Measurements from ENCODE around the gene PLD4.
"Not testable (repeated sequence)": the region's sequence is repeated elsewhere in the genome, so short reads cannot be mapped to it uniquely, and the experiment has no call there.

The PLD4 gene

GRCh38 chr14:104947201-104947600 lies 22.5 kb downstream of the PLD4 start:
- DNase-seq; in situ Hi-C loops (cut with MboI; ENCODE audit: low pct_unique_long_range_greater_than_20kb, low sequenced_read_pairs): not testable (repeated sequence)

- in situ Hi-C loops (cut with MboI; ENCODE audit: low pct_unique_long_range_greater_than_20kb, low sequenced_read_pairs) = not testable (repeated sequence)
These were observed 23.4 kb downstream of the PLD4 start for GRCh38 chr14:104947881-104948735.

DNA sequence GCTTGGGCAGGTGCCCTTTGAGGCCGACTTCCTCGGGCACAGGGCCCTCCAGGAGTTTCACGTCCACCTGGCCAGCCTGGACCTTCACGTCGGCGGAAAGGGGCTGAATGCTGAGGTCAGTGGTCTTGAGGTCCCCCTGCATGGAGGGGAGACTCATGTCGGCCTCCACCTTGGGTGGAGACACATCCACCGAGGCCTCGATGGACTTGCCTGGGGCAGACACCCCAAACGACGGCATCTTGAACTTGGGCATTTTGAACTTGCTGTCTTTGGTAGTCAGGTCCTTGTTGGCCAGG lies 24.0 kb downstream of the PLD4 start:
- in situ Hi-C loops (cut with MboI; ENCODE audit: low pct_unique_long_range_greater_than_20kb, low sequenced_read_pairs) = no loop called here
- no peak for DNase-seq

More at GRCh38 chr14:104947881-104948735, 23.4 kb downstream of the PLD4 start:
- DNase-seq = not testable (repeated sequence)

- in situ Hi-C loops (cut with MboI; ENCODE audit: low pct_unique_long_range_greater_than_20kb, low sequenced_read_pairs); DNase-seq: not testable (repeated sequence)
These were observed 24.8 kb downstream of the PLD4 start for GRCh38 chr14:104949406-104949955.

DNA sequence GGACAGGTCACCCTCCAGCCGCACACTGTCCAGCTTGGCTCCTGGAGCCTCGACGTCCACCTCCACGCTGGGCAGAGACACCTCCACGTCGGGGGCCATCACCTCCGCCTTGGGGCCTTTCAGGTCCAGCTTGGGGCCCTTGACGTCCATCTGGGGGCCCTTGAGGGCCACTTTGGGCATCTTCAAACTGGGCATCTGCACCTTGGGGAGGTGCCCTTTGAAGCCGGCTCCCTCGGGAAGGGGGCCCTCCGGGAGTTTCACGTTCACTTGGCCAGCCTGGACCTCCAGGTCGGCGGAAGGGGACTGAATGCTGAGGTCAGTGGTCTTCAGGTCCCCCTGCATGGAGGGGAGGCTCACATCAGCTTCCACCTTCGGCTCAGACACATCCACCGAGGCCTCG lies 25.3 kb downstream of the PLD4 start:
- in situ Hi-C loops (cut with MboI; ENCODE audit: low pct_unique_long_range_greater_than_20kb, low sequenced_read_pairs) = no loop called here
- DNase-seq = no peak

- in situ Hi-C loops (cut with MboI; ENCODE audit: low pct_unique_long_range_greater_than_20kb, low sequenced_read_pairs); DNase-seq: not testable (repeated sequence)
These were observed 26.0 kb downstream of the PLD4 start for GRCh38 chr14:104950701-104951100.

DNA sequence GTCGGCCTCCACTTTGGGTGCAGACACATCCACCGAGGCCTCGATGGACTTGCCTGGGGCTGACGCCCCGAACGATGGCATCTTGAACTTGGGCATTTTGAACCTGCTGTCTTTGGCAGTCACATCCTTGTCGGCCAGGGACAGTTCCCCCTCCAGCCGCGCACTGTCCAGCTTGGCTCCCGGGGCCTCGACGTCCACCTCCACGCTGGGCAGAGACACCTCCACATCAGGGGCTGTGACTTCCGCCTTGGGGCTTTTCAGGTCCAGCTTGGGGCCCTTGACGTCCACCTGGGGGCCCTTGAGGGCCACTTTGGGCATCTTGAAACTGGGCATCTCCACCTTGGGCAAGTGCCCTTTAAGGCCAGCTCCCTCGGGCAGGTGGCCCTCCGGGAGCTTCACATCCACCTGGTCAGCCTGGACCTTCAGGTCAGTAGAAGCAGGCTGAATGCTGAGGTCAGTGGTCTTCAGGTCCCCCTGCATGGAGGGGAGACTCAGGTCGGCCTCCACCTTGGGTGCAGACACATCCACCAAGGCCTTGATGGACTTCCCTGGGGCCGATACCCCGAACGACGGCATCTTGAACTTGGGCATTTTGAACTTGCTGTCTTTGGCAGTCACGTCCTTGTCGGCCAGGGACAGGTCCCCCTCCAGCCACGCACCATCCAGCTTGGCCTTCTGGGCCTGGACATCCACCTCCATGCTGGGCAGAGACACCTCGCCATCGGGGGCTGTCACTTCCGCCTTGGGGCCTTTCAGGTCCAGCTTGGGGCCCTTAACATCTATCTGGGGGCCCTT lies 27.4 kb downstream of the PLD4 start:
- in situ Hi-C loops (cut with MboI; ENCODE audit: low pct_unique_long_range_greater_than_20kb, low sequenced_read_pairs); DNase-seq: not testable (repeated sequence)

- in situ Hi-C loops (cut with MboI; ENCODE audit: low pct_unique_long_range_greater_than_20kb, low sequenced_read_pairs) = no loop called here
- DNase-seq = no peak
These were observed 28.4 kb downstream of the PLD4 start for GRCh38 chr14:104953097-104953496.

DNA sequence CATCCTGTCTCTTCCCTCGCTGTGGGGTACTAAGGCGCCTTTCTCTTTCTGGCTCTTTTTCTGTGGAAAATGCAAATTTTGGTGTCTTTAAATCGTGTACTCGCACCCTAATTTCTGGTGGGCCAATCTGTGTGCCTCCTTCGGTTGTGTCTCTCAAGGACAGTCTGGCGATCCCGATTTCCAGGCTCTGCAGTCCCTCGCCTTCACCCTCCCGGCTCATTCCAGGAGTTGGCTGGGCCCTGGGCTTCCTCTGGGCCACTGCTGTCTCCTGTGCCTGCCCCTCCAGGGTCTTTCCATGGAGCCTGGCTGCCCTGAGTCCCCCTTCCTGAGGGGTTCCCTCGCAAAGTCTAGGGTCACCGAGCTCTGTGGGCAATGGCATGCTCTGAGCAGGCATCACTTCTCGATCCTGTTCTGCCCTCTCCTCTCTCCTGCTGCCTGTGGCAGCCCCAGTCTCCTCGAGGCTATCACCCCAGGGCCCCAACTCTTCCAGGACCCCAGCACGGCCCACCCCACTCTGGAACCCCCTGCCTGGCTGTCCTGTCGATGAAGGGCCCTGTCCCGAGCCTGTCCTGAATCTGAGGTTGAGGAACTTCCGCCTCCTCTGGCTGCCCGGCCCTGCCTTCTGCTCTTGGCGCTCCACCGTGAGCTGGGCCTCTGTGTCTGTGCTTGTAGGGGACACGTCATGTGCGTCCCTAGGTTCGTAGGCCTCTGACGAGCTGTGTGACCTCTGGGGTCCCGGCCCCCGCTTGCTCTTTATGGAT lies 29.4 kb downstream of the PLD4 start:
- in situ Hi-C loops (cut with MboI; ENCODE audit: low pct_unique_long_range_greater_than_20kb, low sequenced_read_pairs) = no loop called here
- DNase-seq = no peak

DNA sequence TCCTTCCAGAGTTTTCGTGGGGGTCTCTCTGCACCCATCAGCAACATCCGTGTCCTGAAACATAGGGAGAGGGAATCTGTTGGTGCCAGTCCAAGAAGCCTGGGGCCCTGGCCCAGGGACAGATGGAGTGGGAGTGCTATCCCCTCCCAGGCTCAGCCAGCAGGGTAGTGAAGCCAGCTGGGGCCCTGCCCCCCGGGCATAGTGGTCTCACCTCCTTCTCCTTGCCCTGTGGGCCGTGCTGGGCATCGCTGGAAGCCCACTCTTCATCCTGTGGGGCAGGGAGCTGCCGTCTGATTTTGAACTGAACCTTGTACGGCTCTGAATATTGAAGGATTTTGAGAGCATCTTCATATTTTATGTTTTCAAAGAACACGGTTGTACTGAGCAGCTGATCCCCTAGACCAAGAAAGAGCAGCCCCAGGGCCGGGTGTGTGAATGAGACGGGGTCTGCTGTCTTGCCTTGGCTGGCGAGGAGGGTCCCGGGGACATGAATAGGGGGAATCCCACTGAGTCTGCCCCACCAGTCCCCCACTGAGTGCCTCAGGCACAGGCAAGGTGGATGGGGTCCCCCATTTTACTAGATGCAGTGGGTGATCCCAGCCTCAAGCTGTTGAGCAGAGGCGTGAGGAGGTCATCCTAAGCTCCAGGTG lies 30.2 kb downstream of the PLD4 start:
- no peak for DNase-seq
- in situ Hi-C loops (cut with MboI; ENCODE audit: low pct_unique_long_range_greater_than_20kb, low sequenced_read_pairs) = no loop called here

GRCh38 chr14:104955396-104955770 lies 30.7 kb downstream of the PLD4 start:
- no peak for DNase-seq
- in situ Hi-C loops (cut with MboI; ENCODE audit: low pct_unique_long_range_greater_than_20kb, low sequenced_read_pairs) = no loop called here

DNA sequence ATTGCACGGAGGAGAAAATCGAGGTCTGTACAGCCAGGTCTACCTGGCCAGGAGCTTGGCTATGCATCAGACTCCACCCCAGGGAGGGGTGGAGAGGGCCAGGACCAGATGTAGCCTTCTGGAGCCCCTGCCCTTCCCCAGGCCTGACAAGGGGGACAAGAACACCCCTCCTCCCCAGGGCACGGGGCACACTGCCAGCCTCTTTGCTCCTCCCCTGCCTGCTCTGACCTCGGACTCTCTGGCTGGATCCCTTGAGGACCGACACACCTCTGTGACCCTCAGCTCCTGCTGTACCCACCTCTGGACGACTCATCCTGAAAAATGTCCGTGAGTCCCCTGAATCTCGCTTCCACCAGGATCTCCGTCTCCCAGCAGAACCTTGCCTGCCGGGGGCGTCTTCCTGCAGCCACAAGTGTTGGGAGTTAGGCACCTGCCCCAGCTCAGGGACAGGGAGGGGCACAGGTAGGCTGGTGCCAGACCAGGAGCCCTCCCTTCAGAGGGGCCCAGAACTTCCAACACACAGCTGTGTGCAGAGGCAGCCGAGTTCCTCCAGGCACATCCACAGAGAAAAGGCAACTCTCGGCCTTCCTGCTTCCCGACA lies 31.7 kb downstream of the PLD4 start:
- in situ Hi-C loops (cut with MboI; ENCODE audit: low pct_unique_long_range_greater_than_20kb, low sequenced_read_pairs) = no loop called here
- DNase-seq = no peak

GRCh38 chr14:104957146-104958113 lies 32.8 kb downstream of the PLD4 start:
- no peak for DNase-seq

GRCh38 chr14:104964546-104964945 lies 39.9 kb downstream of the PLD4 start:
- DNase-seq = no peak
- in situ Hi-C loops (cut with MboI; ENCODE audit: low pct_unique_long_range_greater_than_20kb, low sequenced_read_pairs) = no loop called here

More at GRCh38 chr14:104957146-104958113, 32.8 kb downstream of the PLD4 start:
- in situ Hi-C loops (cut with MboI; ENCODE audit: low pct_unique_long_range_greater_than_20kb, low sequenced_read_pairs) = no loop called here

- DNase-seq = no peak
- in situ Hi-C loops (cut with MboI; ENCODE audit: low pct_unique_long_range_greater_than_20kb, low sequenced_read_pairs) = no loop called here
These were observed 41.0 kb downstream of the PLD4 start for GRCh38 chr14:104965561-104966231.

DNA sequence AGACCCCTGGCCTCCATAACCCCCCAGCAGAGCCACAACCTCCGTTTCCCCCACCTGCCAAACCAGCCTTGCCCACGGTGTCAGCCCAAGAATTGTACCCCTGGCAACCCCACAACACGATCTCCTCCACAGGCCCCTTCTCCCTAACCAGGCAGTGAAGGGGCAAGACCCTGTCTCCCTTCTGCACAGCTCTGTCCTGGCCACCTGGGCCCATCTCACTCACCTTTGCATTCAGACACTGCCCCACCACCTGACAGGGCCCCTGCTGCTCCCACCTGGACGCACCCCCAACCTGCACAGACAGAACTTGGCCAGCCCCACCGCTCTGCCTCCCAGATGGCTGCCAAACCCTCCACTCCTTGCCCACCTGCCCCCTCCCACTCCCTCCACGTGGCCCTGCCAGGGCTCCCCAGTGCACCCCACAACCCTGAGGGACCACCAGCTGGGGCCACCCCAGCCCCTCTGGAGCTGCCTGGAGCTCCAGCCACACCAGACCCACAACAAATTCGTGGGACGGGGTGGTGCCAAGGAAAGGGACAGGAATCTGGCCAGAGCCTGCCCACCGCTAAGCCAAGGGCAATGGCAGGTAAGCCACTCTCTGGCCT lies 41.7 kb downstream of the PLD4 start:
- DNase-seq = no peak
- in situ Hi-C loops (cut with MboI; ENCODE audit: low pct_unique_long_range_greater_than_20kb, low sequenced_read_pairs) = no loop called here

DNA sequence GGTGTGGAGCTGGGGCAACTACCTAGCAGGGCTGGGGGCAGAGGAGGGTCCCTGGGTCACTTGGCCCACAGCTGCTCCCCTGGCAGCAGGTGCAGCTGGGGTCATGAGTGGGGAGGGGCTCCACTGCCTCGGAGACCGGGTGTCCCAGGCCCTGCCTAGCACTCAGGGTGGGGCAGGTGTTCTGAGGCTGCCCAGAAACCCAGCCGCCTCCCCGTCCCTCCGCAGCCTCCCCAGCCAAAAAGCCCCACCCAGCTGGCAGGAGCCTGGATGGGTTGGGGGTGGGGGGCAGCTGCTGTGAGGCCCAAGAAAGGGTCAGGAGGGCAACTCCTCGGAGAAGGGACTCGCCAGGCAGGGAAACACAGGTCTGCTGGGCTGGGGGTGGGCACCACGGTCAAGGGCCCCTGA lies 42.3 kb downstream of the PLD4 start:
- no peak for DNase-seq
- in situ Hi-C loops (cut with MboI; ENCODE audit: low pct_unique_long_range_greater_than_20kb, low sequenced_read_pairs) = no loop called here

Measured in KBM-7 (cell line).